ENCODE data around the gene ABTB2. TPM values are rescaled to one million over a fixed set of nuclear protein-coding genes. Genes with fewer than 3 reads are reported as not detected.

The ABTB2 gene
- total RNA-seq = 8.8 and 12.4 TPM in 2 replicates
- 14.3 and 16.5 TPM in 2 replicates for polyA plus RNA-seq

DNA sequence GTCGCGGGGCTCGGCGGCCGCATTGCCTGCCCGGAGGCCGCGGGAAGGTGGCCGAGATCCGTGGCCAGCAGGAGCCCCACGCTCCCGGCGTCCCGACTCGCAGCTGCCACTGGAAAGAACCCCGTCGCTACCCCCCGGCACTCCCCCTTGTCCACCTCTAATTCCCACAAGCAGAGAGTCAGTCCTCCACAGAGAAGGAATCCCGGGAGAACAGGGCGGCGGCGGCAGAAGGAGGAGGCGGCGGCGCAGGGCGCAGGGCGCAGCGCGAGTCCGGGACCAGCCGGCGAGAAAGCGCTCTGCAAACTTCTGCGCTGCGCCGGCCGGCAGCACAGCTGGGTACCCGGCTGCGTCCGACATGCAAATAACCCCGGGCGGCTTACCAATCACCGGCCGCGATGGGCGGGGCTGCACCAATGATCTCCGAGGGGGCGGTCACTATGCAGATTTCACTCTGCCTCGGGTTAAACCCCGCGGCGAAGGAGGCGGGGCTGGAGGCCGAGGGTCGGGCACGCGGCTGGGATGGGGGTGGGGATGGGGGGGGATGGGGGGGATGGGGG is at the start of gene ABTB2:
TSS of gene ABTB2 (minus strand) at position 310 of the 557 bp plus-strand sequence.
- Histone ChIP-seq H3K79me2 (peaks cover 45% of the 10 kb centered on the region), H3K27me3 (peaks cover 3% of the 10 kb centered on the region), H3K9me3 (ENCODE audit: low read depth) (no peaks in the 10 kb centered on the region), H3K27ac (peak within 1 kb of the TSS; percentile 77), H3K9me2 (replicated peaks; ENCODE audit: insufficient read depth) (no peaks in the 10 kb centered on the region), H3K4me3 (peak within 1 kb of the TSS; percentile 40), H4K20me1 (ENCODE audit: insufficient read depth, poor library complexity, severe bottlenecking) (peaks cover 42% of the 10 kb centered on the region), H3K36me3 (replicated peaks; ENCODE audit: insufficient read depth, low read depth) (no peaks in the 10 kb centered on the region), H2AFZ (peak within 1 kb of the TSS; percentile 58), H3K4me2 (peak within 1 kb of the TSS; percentile 87), H3K4me1 (ENCODE audit: insufficient read depth) (peaks cover 17% of the 10 kb centered on the region)
- TF ChIP-seq, protein P1, sequence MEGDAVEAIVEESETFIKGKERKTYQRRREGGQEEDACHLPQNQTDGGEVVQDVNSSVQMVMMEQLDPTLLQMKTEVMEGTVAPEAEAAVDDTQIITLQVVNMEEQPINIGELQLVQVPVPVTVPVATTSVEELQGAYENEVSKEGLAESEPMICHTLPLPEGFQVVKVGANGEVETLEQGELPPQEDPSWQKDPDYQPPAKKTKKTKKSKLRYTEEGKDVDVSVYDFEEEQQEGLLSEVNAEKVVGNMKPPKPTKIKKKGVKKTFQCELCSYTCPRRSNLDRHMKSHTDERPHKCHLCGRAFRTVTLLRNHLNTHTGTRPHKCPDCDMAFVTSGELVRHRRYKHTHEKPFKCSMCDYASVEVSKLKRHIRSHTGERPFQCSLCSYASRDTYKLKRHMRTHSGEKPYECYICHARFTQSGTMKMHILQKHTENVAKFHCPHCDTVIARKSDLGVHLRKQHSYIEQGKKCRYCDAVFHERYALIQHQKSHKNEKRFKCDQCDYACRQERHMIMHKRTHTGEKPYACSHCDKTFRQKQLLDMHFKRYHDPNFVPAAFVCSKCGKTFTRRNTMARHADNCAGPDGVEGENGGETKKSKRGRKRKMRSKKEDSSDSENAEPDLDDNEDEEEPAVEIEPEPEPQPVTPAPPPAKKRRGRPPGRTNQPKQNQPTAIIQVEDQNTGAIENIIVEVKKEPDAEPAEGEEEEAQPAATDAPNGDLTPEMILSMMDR (IDR thresholded peaks at IDR 0.05; ENCODE audit: poor library complexity) = no peak
- TF ChIP-seq EZH2phosphoT487 (IDR thresholded peaks at IDR 0.05; ENCODE audit: low read depth, severe bottlenecking, unreplicated experiment) = no peak
- no peak for TF ChIP-seq EZH2 (IDR thresholded peaks at IDR 0.05; ENCODE audit: borderline replicate concordance)
- WGBS (ENCODE audit: low lambda C conversion rate, missing lambda C conversion rate) = 2% methylated on average over 47 of the region's 57 CpGs
- DNase-seq (ENCODE audit: low spot score) = peak; percentile 99

GRCh38 chr11:34407121-34407813 is 49.5 kb upstream of the ABTB2 start:
- WGBS (ENCODE audit: low lambda C conversion rate, missing lambda C conversion rate) = 71% methylated on average over 2 of the region's 2 CpGs
- TF ChIP-seq, protein P1 (IDR thresholded peaks at IDR 0.05; ENCODE audit: poor library complexity) = no peak
- TF ChIP-seq EZH2 (IDR thresholded peaks at IDR 0.05; ENCODE audit: borderline replicate concordance) (no peak), EZH2phosphoT487 (IDR thresholded peaks at IDR 0.05; ENCODE audit: low read depth, severe bottlenecking, unreplicated experiment) (no peak)
- no peak overlapping the region for H3K27ac ChIP-seq
- H2AFZ ChIP-seq = no peak overlapping the region
- no peaks in the 10 kb centered on the region for H3K27me3 ChIP-seq
- H3K4me2 ChIP-seq = no peak overlapping the region
- no peaks in the 10 kb centered on the region for H4K20me1 ChIP-seq (ENCODE audit: insufficient read depth, poor library complexity, severe bottlenecking)
- H3K36me3 ChIP-seq (replicated peaks; ENCODE audit: insufficient read depth, low read depth) = no peaks in the 10 kb centered on the region
- no peak overlapping the region for H3K4me3 ChIP-seq
- H3K9me2 ChIP-seq (replicated peaks; ENCODE audit: insufficient read depth) = no peaks in the 10 kb centered on the region
- DNase-seq (ENCODE audit: low spot score) = no peak
- H3K9me3 ChIP-seq (ENCODE audit: low read depth) = no peaks in the 10 kb centered on the region
- no peaks in the 10 kb centered on the region for H3K4me1 ChIP-seq (ENCODE audit: insufficient read depth)
- no peaks in the 10 kb centered on the region for H3K79me2 ChIP-seq

GRCh38 chr11:34406413-34406812 is 48.6 kb upstream of the ABTB2 start:
- Histone ChIP-seq H3K9me3 (ENCODE audit: low read depth) (no peaks in the 10 kb centered on the region), H3K36me3 (replicated peaks; ENCODE audit: insufficient read depth, low read depth) (no peaks in the 10 kb centered on the region), H3K27ac (no peak overlapping the region), H3K4me3 (no peak overlapping the region), H3K4me1 (ENCODE audit: insufficient read depth) (no peaks in the 10 kb centered on the region), H2AFZ (no peak overlapping the region), H3K9me2 (replicated peaks; ENCODE audit: insufficient read depth) (no peaks in the 10 kb centered on the region), H3K79me2 (no peaks in the 10 kb centered on the region), H3K4me2 (no peak overlapping the region), H4K20me1 (ENCODE audit: insufficient read depth, poor library complexity, severe bottlenecking) (no peaks in the 10 kb centered on the region), H3K27me3 (no peaks in the 10 kb centered on the region)
- DNase-seq (ENCODE audit: low spot score) = no peak
- WGBS (ENCODE audit: low lambda C conversion rate, missing lambda C conversion rate) = 71% methylated on average over 3 of the region's 3 CpGs
- TF ChIP-seq EZH2 (IDR thresholded peaks at IDR 0.05; ENCODE audit: borderline replicate concordance) = no peak

DNA sequence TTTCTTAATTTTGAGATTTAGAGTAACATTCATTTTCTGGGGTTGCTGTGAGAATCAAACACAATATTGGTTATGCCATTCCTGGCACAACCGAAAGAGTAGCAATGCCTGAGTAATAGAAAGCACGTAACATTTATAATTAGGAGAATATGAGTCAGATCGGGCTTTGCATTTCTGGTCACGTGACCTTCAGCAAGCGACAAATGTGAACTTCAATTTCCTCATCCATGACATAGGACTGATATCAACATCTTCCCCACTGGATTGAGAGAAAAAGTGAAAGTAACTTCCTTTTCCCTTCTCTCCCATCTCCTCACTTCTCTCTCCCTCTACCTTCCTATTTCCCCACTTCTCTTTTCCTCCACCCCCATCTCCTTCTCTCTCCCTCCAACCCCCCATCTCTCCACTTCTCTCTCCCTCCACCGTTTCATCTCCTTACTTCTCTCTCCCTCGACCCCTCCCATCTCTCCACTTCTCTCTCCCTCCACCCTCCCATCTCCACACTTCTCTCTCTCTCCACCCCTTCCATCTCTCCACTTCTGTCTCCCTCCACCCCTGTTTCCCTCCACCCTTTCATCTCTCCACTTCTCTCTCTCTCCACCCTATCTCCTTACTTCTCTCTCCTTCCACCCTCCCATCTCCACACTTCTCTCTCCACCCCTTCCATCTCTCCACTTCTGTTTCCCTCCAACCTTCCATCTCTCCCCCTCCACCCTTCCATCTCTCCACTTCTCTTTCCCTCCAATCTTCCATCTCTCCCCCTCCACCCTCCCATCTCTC is 47.5 kb upstream of the ABTB2 start:
- no peaks in the 10 kb centered on the region for H3K36me3 ChIP-seq (replicated peaks; ENCODE audit: insufficient read depth, low read depth)
- H2AFZ ChIP-seq = no peak overlapping the region
- no peaks in the 10 kb centered on the region for H3K4me1 ChIP-seq (ENCODE audit: insufficient read depth)
- no peak for TF ChIP-seq EZH2 (IDR thresholded peaks at IDR 0.05; ENCODE audit: borderline replicate concordance)
- no peak for TF ChIP-seq EZH2phosphoT487 (IDR thresholded peaks at IDR 0.05; ENCODE audit: low read depth, severe bottlenecking, unreplicated experiment)
- TF ChIP-seq, protein P1 (IDR thresholded peaks at IDR 0.05; ENCODE audit: poor library complexity) = no peak
- no peaks in the 10 kb centered on the region for H3K79me2 ChIP-seq
- no peaks in the 10 kb centered on the region for H4K20me1 ChIP-seq (ENCODE audit: insufficient read depth, poor library complexity, severe bottlenecking)
- no peaks in the 10 kb centered on the region for H3K9me2 ChIP-seq (replicated peaks; ENCODE audit: insufficient read depth)
- H3K4me2 ChIP-seq = no peak overlapping the region
- H3K27me3 ChIP-seq = no peaks in the 10 kb centered on the region
- H3K27ac ChIP-seq = no peak overlapping the region
- H3K9me3 ChIP-seq (ENCODE audit: low read depth) = no peaks in the 10 kb centered on the region
- no peak overlapping the region for H3K4me3 ChIP-seq
- no peak for DNase-seq (ENCODE audit: low spot score)
- 74% methylated on average over 5 of the region's 7 CpGs for WGBS (ENCODE audit: low lambda C conversion rate, missing lambda C conversion rate)
